CD4-positive, alpha-beta T cell treated with Interleukin-6 at 100 ng/mL for 8 hours (primary cell): ENCODE results near the gene ARHGAP22.

Experiments
- DNase-seq: peaks from one replicate; pipeline ENCODE4 v3.0.0-alpha.2; 2020; ENCODE audit warnings: mixed read lengths, low spot score

The ARHGAP22 gene

GRCh38 chr10:48418189-48418788 is 186.6 kb downstream of the ARHGAP22 start:
- no peak for DNase-seq

- no peak for DNase-seq
Measured at GRCh38 chr10:48417374-48417773, 187.5 kb downstream of the ARHGAP22 start.

GRCh38 chr10:48416584-48417232 is 188.2 kb downstream of the ARHGAP22 start:
- no peak for DNase-seq

GRCh38 chr10:48414778-48415177 is 190.1 kb downstream of the ARHGAP22 start:
- DNase-seq = no peak

GRCh38 chr10:48414160-48414559 is 190.7 kb downstream of the ARHGAP22 start:
- DNase-seq = no peak

GRCh38 chr10:48412933-48413332 is 191.9 kb downstream of the ARHGAP22 start:
- no peak for DNase-seq

- DNase-seq = no peak
Measured at GRCh38 chr10:48412081-48412480, 192.8 kb downstream of the ARHGAP22 start.

GRCh38 chr10:48411510-48411909 is 193.4 kb downstream of the ARHGAP22 start:
- DNase-seq = no peak

GRCh38 chr10:48410503-48410902 is 194.4 kb downstream of the ARHGAP22 start:
- no peak for DNase-seq

- DNase-seq = no peak
Measured at GRCh38 chr10:48406658-48407057, 198.2 kb downstream of the ARHGAP22 start.

- DNase-seq = no peak
Measured at GRCh38 chr10:48406204-48406603, 198.7 kb downstream of the ARHGAP22 start.

- DNase-seq = no peak
Measured at GRCh38 chr10:48404646-48405045, 200.2 kb downstream of the ARHGAP22 start.

GRCh38 chr10:48400850-48401220 is 204.0 kb downstream of the ARHGAP22 start:
- DNase-seq = no peak

- DNase-seq = no peak
Measured at GRCh38 chr10:48400129-48400849, 204.6 kb downstream of the ARHGAP22 start.

- DNase-seq = no peak
Measured at GRCh38 chr10:48399551-48399950, 205.3 kb downstream of the ARHGAP22 start.

- no peak for DNase-seq
Measured at GRCh38 chr10:48399056-48399541, 205.8 kb downstream of the ARHGAP22 start.

- no peak for DNase-seq
Measured at GRCh38 chr10:48398261-48398660, 206.6 kb downstream of the ARHGAP22 start.
